AG08395 (cell line): ENCODE measurements around the gene SULT1A3.
"Not testable (repeated sequence)": the region's sequence is repeated elsewhere in the genome, so short reads cannot be mapped to it uniquely, and the experiment has no call there.

Experiments used
- DNase-seq: peaks from one replicate; pipeline ENCODE4 v3.0.0; 2012; ENCODE audit warnings: mixed read lengths, low spot score

The SULT1A3 gene

GRCh38 chr16:30186782-30187555 lies 12.1 kb upstream of the SULT1A3 start:
- DNase-seq, result peak; percentile 48

- DNase-seq, result no peak
These were observed 11.5 kb upstream of the SULT1A3 start for GRCh38 chr16:30187556-30187865.

- no peak for DNase-seq
These were observed 11.0 kb upstream of the SULT1A3 start for GRCh38 chr16:30187971-30188561.

GRCh38 chr16:30191158-30191557 lies 7.9 kb upstream of the SULT1A3 start:
- DNase-seq, result not testable (repeated sequence)

GRCh38 chr16:30193098-30193497 lies 6.0 kb upstream of the SULT1A3 start:
- not testable (repeated sequence) for DNase-seq

- DNase-seq, result not testable (repeated sequence)
These were observed 5.4 kb upstream of the SULT1A3 start, which contains the start of the genes BOLA2B and SLX1A for GRCh38 chr16:30193615-30194014. Gene BOLA2B (minus strand): TSS chr16:30193666. CDS start chr16:30193595, 71 bp downstream. Gene SLX1A (plus strand): TSS chr16:30193875. CDS start chr16:30194085, 210 bp downstream.

- DNase-seq, result not testable (repeated sequence)
These were observed 4.7 kb upstream of the SULT1A3 start for GRCh38 chr16:30194172-30194925.

- DNase-seq, result not testable (repeated sequence)
These were observed 2.1 kb upstream of the SULT1A3 start for GRCh38 chr16:30197001-30197400.

- DNase-seq, result not testable (repeated sequence)
These were observed 721 bp downstream of the SULT1A3 start for GRCh38 chr16:30199608-30200343.

- DNase-seq, result not testable (repeated sequence)
These were observed 6.6 kb downstream of the SULT1A3 start for GRCh38 chr16:30205541-30206236.

- DNase-seq, result not testable (repeated sequence)
These were observed 7.2 kb downstream of the SULT1A3 start for GRCh38 chr16:30206252-30206651.

- not testable (repeated sequence) for DNase-seq
These were observed 8.1 kb downstream of the SULT1A3 start for GRCh38 chr16:30207063-30207704.

- DNase-seq, result not testable (repeated sequence)
These were observed 10.0 kb downstream of the SULT1A3 start for GRCh38 chr16:30209032-30209431.

GRCh38 chr16:30211414-30211813 lies 12.4 kb downstream of the SULT1A3 start:
- DNase-seq, result not testable (repeated sequence)

- DNase-seq, result not testable (repeated sequence)
These were observed 18.0 kb downstream of the SULT1A3 start for GRCh38 chr16:30217082-30217481.

- DNase-seq, result not testable (repeated sequence)
These were observed 49.3 kb downstream of the SULT1A3 start, which contains the start of gene NPIPB13 for GRCh38 chr16:30248379-30248778. Gene NPIPB13 (minus strand): TSS chr16:30248479. CDS start chr16:30245573, 2,906 bp downstream.
